Measurements from ENCODE around the gene TRPV6.

The TRPV6 gene

DNA sequence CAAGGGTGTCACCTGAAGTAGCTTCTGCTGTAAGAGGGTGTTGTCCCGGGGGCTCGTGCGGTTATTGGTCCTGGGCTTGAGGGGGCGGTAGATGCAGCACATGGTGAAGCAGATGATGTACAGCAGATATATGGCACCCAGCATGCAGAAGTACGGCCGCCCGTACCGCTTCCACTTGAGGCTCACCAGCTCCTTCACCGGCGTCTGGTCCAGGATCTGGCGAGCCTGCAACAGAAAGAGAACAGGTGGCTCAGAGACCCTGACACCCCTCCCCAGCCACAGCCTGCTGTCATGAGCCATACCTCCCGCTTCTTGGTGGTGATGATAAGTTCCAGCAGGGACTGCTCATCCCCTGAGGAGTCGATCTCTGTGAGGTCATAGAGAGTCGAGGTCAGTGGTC, 10.1 kb downstream of the TRPV6 start:
- no peaks in the 10 kb centered on the region for H4K20me1 ChIP-seq (ENCODE audit: low read depth, low read length)

DNA sequence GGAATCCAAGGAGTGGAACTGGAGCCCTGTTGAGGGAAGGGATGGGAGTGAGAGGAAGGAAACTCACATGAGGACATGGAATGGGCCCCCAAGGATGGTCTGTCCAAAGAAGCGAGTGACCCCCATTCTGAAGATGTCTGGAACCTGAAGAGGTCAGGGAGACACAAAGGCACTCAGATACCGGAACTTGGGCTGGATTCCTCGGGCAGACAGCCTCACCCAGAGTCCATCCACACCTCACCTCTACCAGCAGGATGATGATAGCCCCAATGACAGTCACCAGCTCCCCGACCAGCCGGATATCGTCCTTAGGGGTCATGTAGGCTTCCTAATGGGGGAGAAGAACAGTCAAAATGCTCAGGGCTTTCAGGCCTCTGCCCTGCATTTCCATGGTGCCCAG, 10.7 kb downstream of the TRPV6 start:
- H3K79me2 ChIP-seq (ENCODE audit: insufficient read depth, low read length): no peaks in the 10 kb centered on the region
- H3K27ac ChIP-seq (ENCODE audit: low read depth, low read length): no peak overlapping the region
- H3F3A ChIP-seq (ENCODE audit: insufficient read depth): no peaks in the 10 kb centered on the region
- H3K4me3 ChIP-seq (ENCODE audit: insufficient read depth, low read length, poor library complexity, severe bottlenecking): no peak overlapping the region
- H3K4me2 ChIP-seq (ENCODE audit: low read depth, low read length, poor library complexity, severe bottlenecking): no peak overlapping the region
- TF ChIP-seq, protein P1, sequence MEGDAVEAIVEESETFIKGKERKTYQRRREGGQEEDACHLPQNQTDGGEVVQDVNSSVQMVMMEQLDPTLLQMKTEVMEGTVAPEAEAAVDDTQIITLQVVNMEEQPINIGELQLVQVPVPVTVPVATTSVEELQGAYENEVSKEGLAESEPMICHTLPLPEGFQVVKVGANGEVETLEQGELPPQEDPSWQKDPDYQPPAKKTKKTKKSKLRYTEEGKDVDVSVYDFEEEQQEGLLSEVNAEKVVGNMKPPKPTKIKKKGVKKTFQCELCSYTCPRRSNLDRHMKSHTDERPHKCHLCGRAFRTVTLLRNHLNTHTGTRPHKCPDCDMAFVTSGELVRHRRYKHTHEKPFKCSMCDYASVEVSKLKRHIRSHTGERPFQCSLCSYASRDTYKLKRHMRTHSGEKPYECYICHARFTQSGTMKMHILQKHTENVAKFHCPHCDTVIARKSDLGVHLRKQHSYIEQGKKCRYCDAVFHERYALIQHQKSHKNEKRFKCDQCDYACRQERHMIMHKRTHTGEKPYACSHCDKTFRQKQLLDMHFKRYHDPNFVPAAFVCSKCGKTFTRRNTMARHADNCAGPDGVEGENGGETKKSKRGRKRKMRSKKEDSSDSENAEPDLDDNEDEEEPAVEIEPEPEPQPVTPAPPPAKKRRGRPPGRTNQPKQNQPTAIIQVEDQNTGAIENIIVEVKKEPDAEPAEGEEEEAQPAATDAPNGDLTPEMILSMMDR (IDR thresholded peaks at IDR 0.05; ENCODE audit: insufficient read depth, low read length, poor library complexity, severe bottlenecking): no peak
- TF ChIP-seq EZH2phosphoT487 (conservative IDR thresholded peaks at IDR 0.05; ENCODE audit: low read length): no peak
- no peak overlapping the region for H3K9ac ChIP-seq (ENCODE audit: low read length)
- no peak overlapping the region for H2AFZ ChIP-seq (ENCODE audit: low read depth, low read length, severe bottlenecking)
- H4K20me1 ChIP-seq (ENCODE audit: low read depth, low read length): no peaks in the 10 kb centered on the region
- H3K9me3 ChIP-seq (ENCODE audit: insufficient read depth, low read length): no peaks in the 10 kb centered on the region
- H3K36me3 ChIP-seq (ENCODE audit: low read length): no peaks in the 10 kb centered on the region
- H3K27me3 ChIP-seq (ENCODE audit: low read length): no peaks in the 10 kb centered on the region
- H3K9me2 ChIP-seq (replicated peaks; ENCODE audit: insufficient read depth, low read length): no peaks in the 10 kb centered on the region

More for the DNA sequence above, 10.1 kb downstream of the TRPV6 start:
- Histone ChIP-seq H3F3A (ENCODE audit: insufficient read depth) (no peaks in the 10 kb centered on the region), H2AFZ (ENCODE audit: low read depth, low read length, severe bottlenecking) (no peak overlapping the region), H3K4me2 (ENCODE audit: low read depth, low read length, poor library complexity, severe bottlenecking) (no peak overlapping the region), H3K27me3 (ENCODE audit: low read length) (no peaks in the 10 kb centered on the region), H3K36me3 (ENCODE audit: low read length) (no peaks in the 10 kb centered on the region), H3K27ac (ENCODE audit: low read depth, low read length) (no peak overlapping the region), H3K4me3 (ENCODE audit: insufficient read depth, low read length, poor library complexity, severe bottlenecking) (no peak overlapping the region), H3K9me3 (ENCODE audit: insufficient read depth, low read length) (no peaks in the 10 kb centered on the region), H3K9me2 (replicated peaks; ENCODE audit: insufficient read depth, low read length) (no peaks in the 10 kb centered on the region), H3K9ac (ENCODE audit: low read length) (no peak overlapping the region), H3K79me2 (ENCODE audit: insufficient read depth, low read length) (no peaks in the 10 kb centered on the region)
- TF ChIP-seq EZH2phosphoT487 (conservative IDR thresholded peaks at IDR 0.05; ENCODE audit: low read length): no peak
- TF ChIP-seq, protein P1 (IDR thresholded peaks at IDR 0.05; ENCODE audit: insufficient read depth, low read length, poor library complexity, severe bottlenecking): no peak

DNA sequence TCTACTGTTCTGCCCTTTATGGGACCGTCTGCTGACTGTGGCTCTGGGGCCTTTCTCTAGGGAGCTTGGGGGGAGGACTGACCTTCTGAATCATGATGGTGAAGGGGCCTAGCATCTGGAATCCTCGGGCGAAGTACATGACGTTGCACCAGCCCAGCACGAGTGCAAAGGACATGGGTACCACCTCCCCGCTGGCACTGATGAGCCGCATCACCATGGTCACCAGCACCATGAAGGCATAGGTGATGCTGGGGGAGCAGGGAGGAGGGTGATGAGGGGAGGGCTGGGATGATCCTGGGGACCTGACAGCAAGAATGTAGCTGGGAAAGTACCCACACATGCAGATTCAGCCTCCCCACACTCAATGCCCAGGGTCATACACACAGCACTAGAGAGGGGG, 11.1 kb downstream of the TRPV6 start:
- no peaks in the 10 kb centered on the region for H3K27me3 ChIP-seq (ENCODE audit: low read length)
- H4K20me1 ChIP-seq (ENCODE audit: low read depth, low read length): no peaks in the 10 kb centered on the region
- no peak overlapping the region for H3K27ac ChIP-seq (ENCODE audit: low read depth, low read length)
- H3K9me2 ChIP-seq (replicated peaks; ENCODE audit: insufficient read depth, low read length): no peaks in the 10 kb centered on the region
- TF ChIP-seq, protein P1 (IDR thresholded peaks at IDR 0.05; ENCODE audit: insufficient read depth, low read length, poor library complexity, severe bottlenecking): no peak
- H3K79me2 ChIP-seq (ENCODE audit: insufficient read depth, low read length): no peaks in the 10 kb centered on the region
- H3K4me2 ChIP-seq (ENCODE audit: low read depth, low read length, poor library complexity, severe bottlenecking): no peak overlapping the region
- no peaks in the 10 kb centered on the region for H3K36me3 ChIP-seq (ENCODE audit: low read length)
- no peak overlapping the region for H2AFZ ChIP-seq (ENCODE audit: low read depth, low read length, severe bottlenecking)
- no peak overlapping the region for H3K9ac ChIP-seq (ENCODE audit: low read length)
- H3K4me3 ChIP-seq (ENCODE audit: insufficient read depth, low read length, poor library complexity, severe bottlenecking): no peak overlapping the region
- H3F3A ChIP-seq (ENCODE audit: insufficient read depth): no peaks in the 10 kb centered on the region
- H3K9me3 ChIP-seq (ENCODE audit: insufficient read depth, low read length): no peaks in the 10 kb centered on the region

DNA sequence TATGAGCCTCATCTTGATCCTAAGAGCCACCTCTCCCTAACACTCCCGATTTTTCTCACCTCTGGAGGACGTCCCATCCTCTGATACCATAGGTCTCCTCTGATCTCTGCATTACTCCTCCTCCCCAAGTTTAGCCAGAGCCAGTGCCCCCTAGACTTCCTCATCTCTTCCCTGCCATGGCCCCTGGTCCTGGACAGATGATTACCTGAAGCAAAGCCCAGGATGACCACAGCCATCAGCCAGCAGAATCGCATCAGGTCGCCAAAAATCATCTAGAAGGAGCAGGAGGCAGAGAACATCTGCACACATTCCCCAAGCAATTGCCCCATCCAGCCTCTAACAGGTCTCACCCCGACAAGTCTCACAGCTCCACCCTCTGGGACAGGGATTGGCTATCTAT, 11.7 kb downstream of the TRPV6 start:
- H3K27me3 ChIP-seq (ENCODE audit: low read length): no peaks in the 10 kb centered on the region
- H3K79me2 ChIP-seq (ENCODE audit: insufficient read depth, low read length): no peaks in the 10 kb centered on the region
- no peak overlapping the region for H3K27ac ChIP-seq (ENCODE audit: low read depth, low read length)
- H3K36me3 ChIP-seq (ENCODE audit: low read length): no peaks in the 10 kb centered on the region
- H3K9me2 ChIP-seq (replicated peaks; ENCODE audit: insufficient read depth, low read length): no peaks in the 10 kb centered on the region
- TF ChIP-seq, protein P1 (IDR thresholded peaks at IDR 0.05; ENCODE audit: insufficient read depth, low read length, poor library complexity, severe bottlenecking): no peak
- no peak for TF ChIP-seq EZH2phosphoT487 (conservative IDR thresholded peaks at IDR 0.05; ENCODE audit: low read length)
- H3K9ac ChIP-seq (ENCODE audit: low read length): no peak overlapping the region
- no peak overlapping the region for H3K4me2 ChIP-seq (ENCODE audit: low read depth, low read length, poor library complexity, severe bottlenecking)
- H4K20me1 ChIP-seq (ENCODE audit: low read depth, low read length): no peaks in the 10 kb centered on the region
- no peaks in the 10 kb centered on the region for H3F3A ChIP-seq (ENCODE audit: insufficient read depth)
- H2AFZ ChIP-seq (ENCODE audit: low read depth, low read length, severe bottlenecking): no peak overlapping the region
- H3K4me3 ChIP-seq (ENCODE audit: insufficient read depth, low read length, poor library complexity, severe bottlenecking): no peak overlapping the region
- no peaks in the 10 kb centered on the region for H3K9me3 ChIP-seq (ENCODE audit: insufficient read depth, low read length)
